CD4-positive, alpha-beta T cell treated with Interleukin-12 subunit alpha and Interleukin-12 subunit beta, for 1 hour (primary cell): Measurements from ENCODE around the gene LHFPL2.
"Not testable (repeated sequence)": the region's sequence is repeated elsewhere in the genome, so short reads cannot be mapped to it uniquely, and the experiment has no call there.

Experiments
- DNase-seq: peaks from one replicate; pipeline ENCODE4 v3.0.0-alpha.2; 2020

The LHFPL2 gene

GRCh38 chr5:78648359-78649210 is at the start of gene LHFPL2:
Gene LHFPL2 (minus strand): TSS chr5:78648772. CDS start chr5:78510213, 138,559 bp downstream.
- no peak for DNase-seq

GRCh38 chr5:78696637-78697036 is 48.1 kb upstream of the LHFPL2 start:
- DNase-seq = no peak

GRCh38 chr5:78696052-78696451 is 47.5 kb upstream of the LHFPL2 start:
- not testable (repeated sequence) for DNase-seq

- DNase-seq = no peak
Measured at GRCh38 chr5:78693339-78693738, 44.8 kb upstream of the LHFPL2 start.

GRCh38 chr5:78691084-78691960 is 42.8 kb upstream of the LHFPL2 start:
- no peak for DNase-seq

GRCh38 chr5:78690253-78690972 is 41.8 kb upstream of the LHFPL2 start:
- DNase-seq = no peak

- no peak for DNase-seq
Measured at GRCh38 chr5:78689540-78690252, 41.1 kb upstream of the LHFPL2 start.

GRCh38 chr5:78687514-78687913 is 38.9 kb upstream of the LHFPL2 start:
- DNase-seq = not testable (repeated sequence)

- not testable (repeated sequence) for DNase-seq
Measured at GRCh38 chr5:78683905-78684304, 35.3 kb upstream of the LHFPL2 start.

GRCh38 chr5:78679905-78680304 is 31.3 kb upstream of the LHFPL2 start:
- no peak for DNase-seq

GRCh38 chr5:78677777-78678668 is 29.5 kb upstream of the LHFPL2 start:
- DNase-seq = no peak

GRCh38 chr5:78675956-78676730 is 27.6 kb upstream of the LHFPL2 start:
- DNase-seq = no peak

- DNase-seq = not testable (repeated sequence)
Measured at GRCh38 chr5:78673827-78674226, 25.3 kb upstream of the LHFPL2 start.

- no peak for DNase-seq
Measured at GRCh38 chr5:78672154-78672553, 23.6 kb upstream of the LHFPL2 start.

GRCh38 chr5:78671609-78672008 is 23.0 kb upstream of the LHFPL2 start:
- no peak for DNase-seq

- DNase-seq = no peak
Measured at GRCh38 chr5:78670701-78671269, 22.2 kb upstream of the LHFPL2 start.

GRCh38 chr5:78669331-78669730 is 20.8 kb upstream of the LHFPL2 start:
- no peak for DNase-seq

- no peak for DNase-seq
Measured at GRCh38 chr5:78667461-78668103, 19.0 kb upstream of the LHFPL2 start.

GRCh38 chr5:78666975-78667374 is 18.4 kb upstream of the LHFPL2 start:
- not testable (repeated sequence) for DNase-seq

- DNase-seq = no peak
Measured at GRCh38 chr5:78666041-78666444, 17.5 kb upstream of the LHFPL2 start.
